ENCODE measurements around the gene MARS2. TPM values are rescaled to one million over a fixed set of nuclear protein-coding genes. Genes with fewer than 3 reads are reported as not detected.

The MARS2 gene
- polyA plus RNA-seq, 2 of the 4 experiments (the other 2 are of a cell fraction), result 9.0 to 10.9 TPM

DNA sequence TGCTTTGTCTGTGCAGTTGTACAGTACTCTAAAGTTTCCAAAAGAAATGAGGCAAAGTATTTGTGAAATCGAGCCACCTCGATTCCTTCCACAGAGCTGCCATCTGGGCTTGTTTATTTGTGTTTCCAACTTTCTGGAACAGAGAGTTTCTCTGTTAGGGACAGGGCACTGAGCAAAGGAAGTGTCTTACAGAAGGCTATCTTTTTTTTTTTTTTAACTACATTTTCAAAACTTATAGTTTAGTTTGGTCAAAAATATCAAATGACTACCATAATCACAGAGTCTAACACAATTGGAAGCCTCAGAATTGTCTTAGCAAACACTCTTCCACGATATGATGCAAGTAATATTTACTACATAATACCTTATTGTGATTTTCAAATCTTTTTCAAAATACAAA, 30.6 kb upstream of the MARS2 start (continued):
- TF ChIP-seq KDM5A (IDR thresholded peaks at IDR 0.05) (no peak), ZC3H11A (IDR thresholded peaks at IDR 0.05) (no peak)
- TF ChIP-seq, protein P1, sequence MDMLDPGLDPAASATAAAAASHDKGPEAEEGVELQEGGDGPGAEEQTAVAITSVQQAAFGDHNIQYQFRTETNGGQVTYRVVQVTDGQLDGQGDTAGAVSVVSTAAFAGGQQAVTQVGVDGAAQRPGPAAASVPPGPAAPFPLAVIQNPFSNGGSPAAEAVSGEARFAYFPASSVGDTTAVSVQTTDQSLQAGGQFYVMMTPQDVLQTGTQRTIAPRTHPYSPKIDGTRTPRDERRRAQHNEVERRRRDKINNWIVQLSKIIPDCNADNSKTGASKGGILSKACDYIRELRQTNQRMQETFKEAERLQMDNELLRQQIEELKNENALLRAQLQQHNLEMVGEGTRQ (IDR thresholded peaks at IDR 0.05), result no peak

DNA sequence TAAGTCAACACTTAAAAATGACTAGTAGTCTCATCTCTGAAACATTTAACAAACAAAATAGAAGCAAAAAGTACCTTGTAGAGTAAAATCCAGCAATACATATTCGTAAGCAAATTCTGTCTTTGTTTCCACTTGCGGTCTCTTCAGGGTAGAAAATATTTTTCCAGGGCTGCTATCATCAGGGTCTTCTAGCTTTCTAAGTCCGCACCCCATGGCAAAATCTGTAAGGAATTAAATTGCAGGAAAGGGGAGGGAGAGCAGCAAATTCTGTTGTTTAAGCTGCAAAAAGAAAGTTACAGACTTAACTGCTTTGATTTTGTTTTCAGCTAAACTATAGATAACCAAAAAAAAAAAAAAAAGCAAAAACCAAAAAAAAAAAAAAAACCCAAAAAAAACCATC, 29.9 kb upstream of the MARS2 start, which contains the start of gene RFTN2:
TSS of gene RFTN2 (minus strand) at position 342 of the 400 bp plus-strand sequence. CDS start at position 213, 129 bp downstream.
- Histone ChIP-seq H3K9me3 (no peaks in the 10 kb centered on the region), H3K27ac (no peak within 1 kb of the TSS), H3K4me2 (no peak within 1 kb of the TSS), H3K4me1 (no peaks in the 10 kb centered on the region), H3K4me3 (no peak within 1 kb of the TSS)
- 84% methylated on average over 3 of the region's 3 CpGs for WGBS (ENCODE audit: missing lambda C conversion rate)
- no peak for ATAC-seq
- DNase-seq (ENCODE audit: low read depth in 1 of 2, low spot score in 1 of 2), result no peak
- CTCF ChIA-PET, result no interaction called here
- TF ChIP-seq HOXB13 (CRISPR knock-in tag; IDR thresholded peaks at IDR 0.05; ENCODE audit: low read depth) (no peak), MYC (IDR thresholded peaks at IDR 0.05; ENCODE audit: borderline replicate concordance, low read length) (no peak), KDM5A (IDR thresholded peaks at IDR 0.05) (no peak)
- FAIRE-seq, result no peak
- POLR2A ChIA-PET, result interaction anchor here (0.6 kb wide), 1 partner anchor 43 kb away, joined by 3 read pairs; no protein-coding TSS in a partner anchor

DNA sequence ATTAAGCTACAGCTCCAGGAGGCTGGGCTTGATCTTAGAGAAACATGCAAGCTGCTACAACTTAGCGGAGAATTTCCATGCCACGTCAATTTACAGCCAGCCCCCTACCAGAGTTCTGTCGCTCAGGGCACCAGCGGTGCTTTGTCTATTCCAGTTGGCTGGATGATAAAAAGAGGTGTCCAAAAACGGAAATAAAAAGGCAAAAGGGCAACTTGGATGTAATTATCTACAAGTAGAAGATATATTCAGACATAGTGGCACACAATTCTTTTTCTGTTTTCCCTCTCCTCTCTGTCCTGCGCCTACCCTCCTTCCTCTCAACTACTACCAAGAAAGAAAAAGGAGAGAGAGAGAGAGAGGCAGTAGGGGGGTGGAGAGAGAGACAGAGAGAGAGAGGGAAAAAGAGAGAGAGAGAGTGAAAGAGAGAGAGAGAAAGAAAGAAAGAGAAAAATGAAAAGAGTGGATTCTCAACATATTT, 29.4 kb upstream of the MARS2 start:
- H3K27ac ChIP-seq, result no peak overlapping the region
- 74% methylated on average over 6 of the region's 6 CpGs for WGBS (ENCODE audit: missing lambda C conversion rate)
- H3K9me3 ChIP-seq, result no peaks in the 10 kb centered on the region
- no peak for ATAC-seq
- ChIA-PET POLR2A (no interaction called here), CTCF (no interaction called here)
- H3K4me1 ChIP-seq, result no peaks in the 10 kb centered on the region
- TF ChIP-seq EP300 (IDR thresholded peaks at IDR 0.05), result no peak
- no peak for TF ChIP-seq CHD4 (IDR thresholded peaks at IDR 0.05; ENCODE audit: borderline replicate concordance)
- no peak for TF ChIP-seq RARB (CRISPR knock-in tag; IDR thresholded peaks at IDR 0.05)
- no peak for TF ChIP-seq FOXS1 (CRISPR knock-in tag; IDR thresholded peaks at IDR 0.05)
- no peak overlapping the region for H3K4me2 ChIP-seq
- no peak for DNase-seq (ENCODE audit: low read depth in 1 of 2, low spot score in 1 of 2)
- FAIRE-seq, result no peak
- H3K4me3 ChIP-seq, result no peak overlapping the region

DNA sequence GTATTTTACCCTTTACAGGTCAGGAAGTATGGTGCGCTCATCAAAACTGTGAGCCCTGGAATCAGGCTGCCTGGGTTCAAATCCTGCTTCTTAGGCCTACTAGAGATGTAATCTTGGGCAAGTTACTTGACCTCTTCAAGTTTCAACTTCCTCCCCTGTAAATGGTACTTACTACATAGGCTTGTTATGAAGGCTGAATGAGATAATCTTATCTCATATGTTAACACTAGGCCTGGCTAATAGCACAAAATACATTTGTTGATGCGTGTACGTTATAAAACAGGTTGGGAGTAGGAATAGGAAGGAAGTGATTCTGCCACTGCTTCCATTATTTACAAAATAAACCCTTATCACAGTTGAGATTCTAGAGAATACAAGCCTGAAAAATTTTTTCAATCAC, 28.1 kb upstream of the MARS2 start:
- TF ChIP-seq, protein P2, sequence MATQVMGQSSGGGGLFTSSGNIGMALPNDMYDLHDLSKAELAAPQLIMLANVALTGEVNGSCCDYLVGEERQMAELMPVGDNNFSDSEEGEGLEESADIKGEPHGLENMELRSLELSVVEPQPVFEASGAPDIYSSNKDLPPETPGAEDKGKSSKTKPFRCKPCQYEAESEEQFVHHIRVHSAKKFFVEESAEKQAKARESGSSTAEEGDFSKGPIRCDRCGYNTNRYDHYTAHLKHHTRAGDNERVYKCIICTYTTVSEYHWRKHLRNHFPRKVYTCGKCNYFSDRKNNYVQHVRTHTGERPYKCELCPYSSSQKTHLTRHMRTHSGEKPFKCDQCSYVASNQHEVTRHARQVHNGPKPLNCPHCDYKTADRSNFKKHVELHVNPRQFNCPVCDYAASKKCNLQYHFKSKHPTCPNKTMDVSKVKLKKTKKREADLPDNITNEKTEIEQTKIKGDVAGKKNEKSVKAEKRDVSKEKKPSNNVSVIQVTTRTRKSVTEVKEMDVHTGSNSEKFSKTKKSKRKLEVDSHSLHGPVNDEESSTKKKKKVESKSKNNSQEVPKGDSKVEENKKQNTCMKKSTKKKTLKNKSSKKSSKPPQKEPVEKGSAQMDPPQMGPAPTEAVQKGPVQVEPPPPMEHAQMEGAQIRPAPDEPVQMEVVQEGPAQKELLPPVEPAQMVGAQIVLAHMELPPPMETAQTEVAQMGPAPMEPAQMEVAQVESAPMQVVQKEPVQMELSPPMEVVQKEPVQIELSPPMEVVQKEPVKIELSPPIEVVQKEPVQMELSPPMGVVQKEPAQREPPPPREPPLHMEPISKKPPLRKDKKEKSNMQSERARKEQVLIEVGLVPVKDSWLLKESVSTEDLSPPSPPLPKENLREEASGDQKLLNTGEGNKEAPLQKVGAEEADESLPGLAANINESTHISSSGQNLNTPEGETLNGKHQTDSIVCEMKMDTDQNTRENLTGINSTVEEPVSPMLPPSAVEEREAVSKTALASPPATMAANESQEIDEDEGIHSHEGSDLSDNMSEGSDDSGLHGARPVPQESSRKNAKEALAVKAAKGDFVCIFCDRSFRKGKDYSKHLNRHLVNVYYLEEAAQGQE (IDR thresholded peaks at IDR 0.05), result no peak
- TF ChIP-seq JUNB (IDR thresholded peaks at IDR 0.05), result no peak
- TF ChIP-seq MAZ (IDR thresholded peaks at IDR 0.05; ENCODE audit: borderline replicate concordance, low read depth, low read length), result no peak
- no peak for TF ChIP-seq POLR2AphosphoS2 (conservative IDR thresholded peaks at IDR 0.05; ENCODE audit: low read length)
- no peak for TF ChIP-seq CHD4 (IDR thresholded peaks at IDR 0.05; ENCODE audit: borderline replicate concordance)
- no peak for TF ChIP-seq HOXB5 (CRISPR knock-in tag; IDR thresholded peaks at IDR 0.05)
- TF ChIP-seq JUN (IDR thresholded peaks at IDR 0.05), result no peak
- TF ChIP-seq RARB (CRISPR knock-in tag; IDR thresholded peaks at IDR 0.05), result no peak
- TF ChIP-seq CHD2 (IDR thresholded peaks at IDR 0.05; ENCODE audit: low read length, partially characterized antibody), result no peak
- TF ChIP-seq EHMT2 (IDR thresholded peaks at IDR 0.05; ENCODE audit: low read depth), result no peak
- no peak for TF ChIP-seq HOXB13 (CRISPR knock-in tag; IDR thresholded peaks at IDR 0.05; ENCODE audit: low read depth)
- no peak for TF ChIP-seq FOXS1 (CRISPR knock-in tag; IDR thresholded peaks at IDR 0.05)
- TF ChIP-seq EP300 (IDR thresholded peaks at IDR 0.05), result no peak
- TF ChIP-seq CBX2 (IDR thresholded peaks at IDR 0.05; ENCODE audit: borderline replicate concordance, low read depth), result no peak
- TF ChIP-seq, protein P1 (IDR thresholded peaks at IDR 0.05), result no peak
- TF ChIP-seq, protein P3, sequence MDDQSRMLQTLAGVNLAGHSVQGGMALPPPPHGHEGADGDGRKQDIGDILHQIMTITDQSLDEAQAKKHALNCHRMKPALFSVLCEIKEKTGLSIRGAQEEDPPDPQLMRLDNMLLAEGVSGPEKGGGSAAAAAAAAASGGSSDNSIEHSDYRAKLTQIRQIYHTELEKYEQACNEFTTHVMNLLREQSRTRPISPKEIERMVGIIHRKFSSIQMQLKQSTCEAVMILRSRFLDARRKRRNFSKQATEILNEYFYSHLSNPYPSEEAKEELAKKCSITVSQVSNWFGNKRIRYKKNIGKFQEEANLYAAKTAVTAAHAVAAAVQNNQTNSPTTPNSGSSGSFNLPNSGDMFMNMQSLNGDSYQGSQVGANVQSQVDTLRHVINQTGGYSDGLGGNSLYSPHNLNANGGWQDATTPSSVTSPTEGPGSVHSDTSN (IDR thresholded peaks at IDR 0.05), result no peak
- TF ChIP-seq MAFK (IDR thresholded peaks at IDR 0.05; ENCODE audit: partially characterized antibody), result no peak
- Histone ChIP-seq H3K27ac (no peak overlapping the region), H3K9me3 (peaks cover 2% of the 10 kb centered on the region; the same call in 2 of the 3 replicates), H3K4me2 (no peak overlapping the region), H3K4me1 (no peaks in the 10 kb centered on the region), H3K4me3 (no peak overlapping the region)
- ChIA-PET POLR2A (no interaction called here), CTCF (no interaction called here)
- ATAC-seq, result no peak
- WGBS (ENCODE audit: missing lambda C conversion rate), result 92% methylated on average over 3 of the region's 3 CpGs
- no peak for DNase-seq (ENCODE audit: low read depth in 1 of 2, low spot score in 1 of 2)
- FAIRE-seq, result no peak
